ENCODE measurements around the gene PCSK6.

DNA sequence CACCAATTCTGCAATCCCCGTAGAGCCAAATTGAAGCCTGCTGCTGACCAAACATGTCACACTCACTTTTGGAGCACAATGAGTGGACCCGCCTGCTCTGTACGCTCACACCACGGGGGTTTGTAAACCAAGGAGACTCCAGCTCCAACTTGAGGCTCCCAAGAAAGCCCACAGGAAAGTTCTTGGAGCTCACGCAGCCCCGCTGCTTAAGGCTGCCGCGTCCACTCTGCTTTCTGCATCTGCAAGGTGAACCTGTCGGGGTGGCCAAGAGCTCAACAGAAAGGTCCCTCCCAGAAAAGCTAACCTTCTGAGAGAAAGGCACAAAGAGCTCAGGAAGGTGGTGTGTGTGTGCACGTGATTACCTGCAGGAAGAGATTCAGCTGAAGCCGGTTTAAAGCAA, 94.9 kb downstream of the PCSK6 start:
- TF ChIP-seq POLR2A (IDR thresholded peaks at IDR 0.05; ENCODE audit: low read length) (no peak), GATA1 (IDR thresholded peaks at IDR 0.05; ENCODE audit: low read depth, low read length) (no peak)

All from erythroblast (primary cell).